GM18499 (cell line): ENCODE results near the gene HK1.

ENCODE experiments used
- ATAC-seq: cut with Tn5 transposase; IDR thresholded peaks from one replicate; pipeline ENCODE4 v1.9.1; 2021; ENCODE audit warnings: moderate number of reproducible peaks; ENCODE audit not compliant: insufficient read depth, unreplicated experiment

Gene HK1

GRCh38 chr10:69343905-69344304, 65.6 kb downstream of the HK1 start:
- ATAC-seq = no peak

GRCh38 chr10:69344591-69345252, 66.4 kb downstream of the HK1 start:
- ATAC-seq = no peak

- ATAC-seq = no peak
Measured at GRCh38 chr10:69345402-69345801, 67.1 kb downstream of the HK1 start.

GRCh38 chr10:69345890-69346474, 67.7 kb downstream of the HK1 start:
- ATAC-seq = no peak

GRCh38 chr10:69346776-69347175, 68.5 kb downstream of the HK1 start:
- no peak for ATAC-seq

- ATAC-seq = no peak
Measured at GRCh38 chr10:69348816-69349541, 70.7 kb downstream of the HK1 start.

- no peak for ATAC-seq
Measured at GRCh38 chr10:69349542-69349888, 71.2 kb downstream of the HK1 start.

GRCh38 chr10:69351589-69351988, 73.3 kb downstream of the HK1 start:
- no peak for ATAC-seq

GRCh38 chr10:69352569-69353264, 74.4 kb downstream of the HK1 start:
- ATAC-seq = no peak

- ATAC-seq = no peak
Measured at GRCh38 chr10:69353977-69354635, 75.8 kb downstream of the HK1 start.

GRCh38 chr10:69356187-69356586, 77.9 kb downstream of the HK1 start:
- ATAC-seq = no peak

GRCh38 chr10:69358148-69358795, 80.0 kb downstream of the HK1 start:
- no peak for ATAC-seq

- ATAC-seq = no peak
Measured at GRCh38 chr10:69359148-69359547, 80.9 kb downstream of the HK1 start.

GRCh38 chr10:69359594-69359993, 81.3 kb downstream of the HK1 start:
- no peak for ATAC-seq

GRCh38 chr10:69360485-69361302, 82.4 kb downstream of the HK1 start:
- no peak for ATAC-seq

GRCh38 chr10:69361303-69361614, 83.0 kb downstream of the HK1 start:
- ATAC-seq = no peak

- ATAC-seq = no peak
Measured at GRCh38 chr10:69362471-69362954, 84.2 kb downstream of the HK1 start.

- no peak for ATAC-seq
Measured at GRCh38 chr10:69363666-69364065, 85.4 kb downstream of the HK1 start.

GRCh38 chr10:69364232-69364940, 86.1 kb downstream of the HK1 start:
- ATAC-seq = no peak
